GM21529 (cell line): ENCODE measurements around the gene SPTLC1.
"Not testable (repeated sequence)": the region's sequence is repeated elsewhere in the genome, so short reads cannot be mapped to it uniquely, and the experiment has no call there.

Experiments used
- ATAC-seq: cut with Tn5 transposase; IDR thresholded peaks from one replicate; pipeline ENCODE4 v1.9.1; 2021; ENCODE audit not compliant: unreplicated experiment

Gene SPTLC1

GRCh38 chr9:92035687-92036410, 79.4 kb downstream of the SPTLC1 start:
- no peak for ATAC-seq

DNA sequence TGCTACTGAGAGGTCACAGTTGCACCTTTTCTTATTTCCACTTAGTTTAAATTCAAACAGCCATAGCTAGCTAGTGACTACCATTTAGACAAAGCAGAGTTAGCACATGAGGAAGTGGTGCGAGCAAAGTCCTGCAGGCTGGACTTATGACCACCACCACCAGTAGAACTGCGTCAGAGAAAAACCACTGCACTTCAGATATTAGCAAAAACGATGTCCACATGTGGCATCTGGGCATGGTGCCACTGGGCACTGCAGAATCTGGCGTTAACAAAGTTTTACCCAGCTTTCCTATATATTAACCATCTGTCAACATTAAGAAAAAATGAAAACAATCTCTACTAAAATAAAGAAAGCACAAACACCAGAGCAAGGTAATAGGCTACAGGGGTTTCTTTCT, 80.1 kb downstream of the SPTLC1 start:
- ATAC-seq = no peak

- ATAC-seq = no peak
These were observed 81.2 kb downstream of the SPTLC1 start for GRCh38 chr9:92033991-92034390.

GRCh38 chr9:92033307-92033706, 81.9 kb downstream of the SPTLC1 start:
- ATAC-seq = no peak

DNA sequence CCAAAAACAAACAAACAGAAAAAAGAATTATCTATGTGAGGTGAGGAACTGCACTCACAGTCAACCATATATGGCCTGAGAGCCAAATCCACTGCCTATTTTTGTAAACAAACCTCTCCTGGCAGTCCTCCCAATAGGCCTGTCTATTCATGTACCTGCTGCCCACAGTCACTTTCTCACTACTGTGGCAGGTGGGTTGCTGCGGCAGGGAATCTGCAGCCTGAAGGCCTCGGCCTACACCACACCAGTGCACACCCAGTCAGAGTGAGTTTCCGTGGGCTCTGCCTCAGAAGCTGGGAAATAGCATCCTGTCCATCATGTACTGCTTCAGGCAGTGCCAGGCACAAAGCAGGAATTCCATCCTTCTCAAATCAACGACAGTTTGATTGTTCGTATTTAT, 82.3 kb downstream of the SPTLC1 start:
- ATAC-seq = no peak

- ATAC-seq = no peak
These were observed 84.8 kb downstream of the SPTLC1 start for GRCh38 chr9:92030367-92030766.

DNA sequence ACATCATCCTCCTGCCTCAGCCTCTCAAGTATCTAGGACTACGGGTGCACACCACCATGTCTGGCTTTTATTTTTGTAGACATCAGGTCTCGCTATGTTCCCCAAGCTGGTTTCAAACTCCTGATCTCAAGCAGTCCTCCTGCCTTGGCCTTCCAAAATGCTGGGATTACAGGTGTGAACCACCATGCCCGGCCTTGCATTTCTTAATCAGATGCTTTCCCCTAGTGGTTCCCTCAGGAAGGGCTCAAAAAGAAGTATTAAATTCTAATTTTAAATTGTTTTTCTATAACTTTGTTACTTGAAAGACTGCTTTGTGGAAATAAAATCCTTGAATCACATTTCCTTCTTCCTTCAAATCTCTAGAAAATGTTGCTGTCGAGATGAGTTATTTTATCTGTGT, 85.7 kb downstream of the SPTLC1 start:
- ATAC-seq = no peak

DNA sequence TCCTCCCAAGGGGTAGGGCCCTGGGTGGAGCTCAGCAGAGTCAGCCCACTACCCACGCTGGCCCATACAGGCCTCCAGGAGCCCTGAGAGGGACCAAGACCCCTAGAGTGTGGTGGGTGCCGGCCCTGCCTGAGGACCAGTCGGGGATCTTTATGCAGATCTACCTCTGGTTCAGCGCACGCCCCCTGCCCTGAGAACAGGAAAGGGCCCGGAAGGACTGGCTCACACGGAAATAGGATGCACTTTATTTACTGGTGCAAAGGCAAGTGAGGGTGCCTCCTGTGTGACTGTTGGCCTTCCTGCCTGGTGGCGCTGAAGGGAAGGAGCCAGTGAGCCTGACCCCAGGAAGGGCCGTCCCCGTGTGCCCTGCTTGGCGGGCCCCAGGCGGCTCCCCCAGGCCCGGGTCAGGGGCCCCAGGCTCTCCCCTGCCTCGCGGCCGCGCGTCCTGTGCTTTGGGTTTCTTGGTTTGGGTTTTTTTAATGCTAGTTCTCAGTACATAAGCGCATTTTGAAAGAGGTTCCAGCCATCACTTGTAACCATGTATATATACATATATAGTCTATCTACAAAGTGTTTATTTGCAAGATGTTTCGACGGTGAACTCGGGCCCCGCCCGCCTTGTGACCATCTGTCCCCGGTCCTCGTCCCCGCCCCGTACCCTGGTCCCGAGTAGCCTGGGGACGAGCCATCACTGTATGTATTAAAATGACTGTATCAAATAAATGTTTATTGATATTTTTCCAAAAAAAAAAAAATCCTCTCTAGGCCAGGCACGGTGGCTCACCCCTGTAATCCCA, 88.8 kb downstream of the SPTLC1 start:
- ATAC-seq = no peak

DNA sequence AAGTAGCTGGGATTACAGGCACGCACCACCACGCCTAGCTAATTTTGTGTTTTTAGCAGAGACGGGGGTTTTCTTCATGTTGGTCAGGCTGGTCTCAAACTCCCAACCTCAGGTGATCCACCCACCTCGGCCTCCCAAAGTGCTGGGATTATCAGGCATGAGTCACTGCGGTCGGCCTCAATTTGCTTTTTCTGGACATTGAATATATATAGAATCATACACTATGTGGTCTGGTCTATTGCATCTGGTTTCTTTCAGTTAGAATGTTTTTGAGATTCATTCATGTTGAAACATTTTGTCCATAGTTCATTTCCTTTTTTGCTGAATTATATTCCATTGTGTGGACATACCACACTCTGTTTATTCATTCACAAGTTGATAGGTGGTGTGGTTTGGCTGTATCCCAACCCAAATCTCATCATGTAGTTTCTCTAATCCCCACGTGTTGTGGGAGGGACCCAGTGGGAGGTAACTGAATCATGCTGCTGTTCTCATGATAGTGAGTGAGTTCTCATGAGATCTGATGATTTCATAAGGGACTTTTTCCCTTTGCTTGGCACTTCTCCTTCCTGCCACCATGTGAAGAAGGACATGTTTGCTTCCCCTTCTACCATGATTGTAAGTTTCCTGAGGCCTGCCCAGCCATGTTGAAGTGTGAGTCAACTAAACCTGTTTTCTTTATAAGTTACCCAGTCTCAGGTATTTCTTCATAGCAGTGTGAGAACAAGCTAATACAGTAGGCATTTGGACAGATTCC, 93.2 kb downstream of the SPTLC1 start:
- ATAC-seq = not testable (repeated sequence)

- ATAC-seq = no peak
These were observed 95.6 kb downstream of the SPTLC1 start for GRCh38 chr9:92019658-92020057.

GRCh38 chr9:92010705-92011536, 104.3 kb downstream of the SPTLC1 start:
- no peak for ATAC-seq

- ATAC-seq = not testable (repeated sequence)
These were observed 105.0 kb downstream of the SPTLC1 start for GRCh38 chr9:92010253-92010652.

DNA sequence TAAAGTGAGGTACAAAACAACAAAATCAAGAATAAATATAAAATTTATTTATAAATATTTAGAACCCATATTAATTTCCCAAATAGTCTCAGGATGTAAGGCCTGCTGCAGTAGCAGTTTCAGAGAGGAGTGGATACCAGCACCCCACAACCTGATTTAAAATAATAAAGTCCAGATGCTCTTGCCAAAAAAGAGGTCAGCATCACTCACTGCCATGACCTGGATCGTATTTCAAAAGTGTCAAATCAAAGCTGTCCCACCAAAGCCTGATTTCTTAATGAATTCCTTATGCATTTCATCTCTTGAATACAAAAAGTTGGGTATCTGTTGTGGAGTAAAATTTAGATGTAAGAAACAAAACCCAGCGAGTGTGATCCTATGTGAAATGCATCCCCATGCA, 107.2 kb downstream of the SPTLC1 start:
- ATAC-seq = no peak

DNA sequence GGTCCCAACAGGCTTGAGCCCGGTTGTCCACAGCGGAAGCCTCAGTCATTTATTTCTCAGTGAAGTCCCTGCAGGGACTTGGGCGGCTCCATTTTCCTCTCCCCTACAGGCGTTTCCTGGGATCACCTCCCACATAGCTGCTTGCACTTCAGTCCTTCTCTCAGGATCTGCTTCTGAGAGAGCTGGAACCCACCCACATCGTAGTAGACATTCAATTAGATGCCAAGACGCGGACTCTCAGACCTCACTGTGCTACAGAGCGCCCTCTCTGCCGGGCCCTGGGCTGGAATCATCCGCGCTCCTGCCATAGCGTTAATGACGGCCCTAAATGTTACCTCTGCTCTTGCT, 111.2 kb downstream of the SPTLC1 start:
- no peak for ATAC-seq

- no peak for ATAC-seq
These were observed 111.7 kb downstream of the SPTLC1 start for GRCh38 chr9:92003308-92004044.

DNA sequence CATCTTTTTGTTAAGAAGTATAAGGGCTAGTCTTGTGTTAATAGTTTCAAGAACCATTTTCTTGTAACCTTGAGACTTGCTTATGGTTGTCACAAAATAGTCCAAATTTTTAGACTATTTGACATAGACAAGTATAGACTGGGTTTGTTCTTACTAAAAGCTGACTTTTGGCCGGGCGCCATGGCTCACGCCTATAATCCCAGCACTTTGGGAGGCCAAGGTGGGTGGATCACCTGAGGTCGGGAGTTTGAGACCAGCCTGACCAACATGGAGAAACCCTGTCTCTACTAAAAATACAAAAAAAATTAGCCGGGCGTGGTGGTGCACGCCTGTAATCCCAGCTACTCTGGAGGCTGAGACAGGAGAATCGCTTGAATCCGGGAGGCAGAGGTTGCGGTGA, 113.3 kb downstream of the SPTLC1 start:
- not testable (repeated sequence) for ATAC-seq

DNA sequence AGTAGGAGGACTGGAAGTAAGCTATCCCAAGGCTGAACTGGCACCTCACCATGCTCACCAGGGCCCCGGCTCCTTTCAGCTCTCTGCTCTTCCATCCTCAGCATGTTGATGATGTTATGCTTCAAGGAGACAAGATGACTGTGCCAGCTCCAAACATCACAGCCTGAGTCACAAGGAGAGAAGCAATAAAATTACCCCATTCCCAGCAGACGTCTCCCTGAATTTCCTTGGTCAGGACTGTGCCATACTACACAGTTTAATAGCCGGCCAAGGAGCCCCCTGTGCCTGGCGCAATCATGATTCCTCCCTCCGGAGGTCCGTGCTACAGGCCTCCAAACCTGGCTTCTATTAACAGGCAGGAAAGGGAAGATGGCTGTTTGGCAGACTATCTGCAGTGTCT, 114.0 kb downstream of the SPTLC1 start:
- ATAC-seq = no peak

DNA sequence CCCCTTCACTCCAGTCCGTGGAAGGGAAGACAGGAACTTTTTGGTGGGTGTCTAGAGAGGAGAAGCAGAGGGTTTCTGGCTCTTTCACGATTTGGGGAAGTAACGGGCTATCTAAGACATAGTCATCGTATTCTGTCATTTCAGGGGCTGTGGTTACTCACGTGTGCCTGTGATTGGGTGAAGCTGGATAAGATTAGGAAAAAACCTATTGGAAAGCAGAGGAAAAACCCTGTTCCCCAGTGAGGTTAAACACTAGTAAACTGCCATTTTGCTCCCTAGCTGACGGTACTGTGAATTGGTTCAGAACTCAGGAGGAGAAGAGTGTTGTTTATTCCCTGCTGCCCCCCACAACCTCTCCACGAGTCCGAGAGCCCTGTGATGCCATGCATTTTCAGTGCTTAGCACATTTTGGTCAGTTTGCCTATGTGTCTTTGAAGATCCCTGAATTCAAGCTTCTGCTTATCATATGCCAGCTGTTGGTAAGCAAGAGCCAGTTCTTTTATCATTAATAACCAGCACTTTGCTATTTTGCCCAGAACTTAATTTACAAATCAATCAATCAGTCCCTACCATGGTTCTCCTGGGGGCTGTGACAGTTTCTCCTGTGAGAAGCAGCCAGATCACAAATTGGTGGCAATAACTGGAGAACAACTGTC, 120.1 kb downstream of the SPTLC1 start:
- no peak for ATAC-seq

DNA sequence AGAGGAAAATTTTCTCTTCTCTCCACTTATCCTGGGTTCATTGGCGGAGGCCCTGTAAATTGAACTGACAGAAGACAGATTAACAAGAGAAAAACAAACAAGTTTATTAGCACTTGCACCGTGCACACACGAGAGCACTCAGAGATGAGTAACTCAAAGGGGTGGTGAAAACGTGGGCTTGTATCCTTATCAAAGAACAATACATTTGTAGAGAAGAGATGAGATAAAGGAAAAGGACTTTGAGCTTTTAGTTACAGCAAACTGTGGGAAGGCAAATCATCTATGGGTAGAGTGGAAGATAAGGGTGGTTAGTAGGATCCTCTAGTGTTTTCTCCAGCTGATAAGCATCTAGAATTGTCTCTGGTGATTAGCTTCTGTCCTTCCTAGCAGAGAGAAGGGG, 120.8 kb downstream of the SPTLC1 start:
- ATAC-seq = no peak
